Progenitor cell of endocrine pancreas (in vitro differentiated cells): Measurements from ENCODE around the gene PCP4. TPM values are rescaled to one million over a fixed set of nuclear protein-coding genes. Genes with fewer than 3 reads are reported as not detected.

Source experiments
- DNase-seq: peaks from one replicate; pipeline ENCODE4 v3.0.0; 2021; ENCODE audit warnings: low spot score; ENCODE audit not compliant: unreplicated experiment
- H3K27ac Mint-ChIP-seq: 2 replicates; pipeline ENCODE4 v1.8.0; 2021; ENCODE audit warnings: mild to moderate bottlenecking, moderate library complexity, mixed read lengths
- H3K27me3 Mint-ChIP-seq: 2 replicates; pipeline ENCODE4 v1.8.0; 2021; ENCODE audit warnings: mixed read lengths
- H3K36me3 Mint-ChIP-seq: 2 replicates; pipeline ENCODE4 v1.8.0; 2022; ENCODE audit warnings: mixed read lengths; ENCODE audit not compliant: insufficient read depth
- H3K4me1 Mint-ChIP-seq: 2 replicates; pipeline ENCODE4 v1.8.0; 2021; ENCODE audit warnings: low read depth, mixed read lengths
- H3K4me3 Mint-ChIP-seq: 2 replicates; pipeline ENCODE4 v1.8.0; 2021; ENCODE audit warnings: low read depth, mild to moderate bottlenecking, moderate library complexity, mixed read lengths
- H3K9me3 Mint-ChIP-seq: 2 replicates; pipeline ENCODE4 v1.8.0; 2021; ENCODE audit warnings: low read depth, mixed read lengths
- CTCF ChIP-seq: fragments of 200-600 bp; sonication (generic); IDR thresholded peaks from one replicate; pipeline ENCODE4 v1.5.0; 2021; ENCODE audit warnings: antibody characterized with exemption, mild to moderate bottlenecking; ENCODE audit not compliant: unreplicated experiment
- total RNA-seq: library from RNA; stranded (reverse); gene quantifications from 2 replicates; pipeline ENCODE4 v1.2.1, GENCODE V29; 2021

The PCP4 gene
- total RNA-seq, 1 donor from 2014 or later: 2.0 TPM

GRCh38 chr21:39934895-39935294 lies 67.7 kb downstream of the PCP4 start:
- DNase-seq: no peak
- peaks cover 3% of the 10 kb centered on the region for H3K4me1 Mint-ChIP-seq
- no peak overlapping the region for H3K4me3 Mint-ChIP-seq
- H3K9me3 Mint-ChIP-seq: peaks cover 4% of the 10 kb centered on the region
- H3K27me3 Mint-ChIP-seq: peaks cover 23% of the 10 kb centered on the region
- TF ChIP-seq CTCF: no peak
- no peaks in the 10 kb centered on the region for H3K36me3 Mint-ChIP-seq
- no peak overlapping the region for H3K27ac Mint-ChIP-seq

- peaks cover 3% of the 10 kb centered on the region for H3K4me1 Mint-ChIP-seq
- H3K36me3 Mint-ChIP-seq: no peaks in the 10 kb centered on the region
- no peak overlapping the region for H3K4me3 Mint-ChIP-seq
- peaks cover 22% of the 10 kb centered on the region for H3K27me3 Mint-ChIP-seq
- no peak for DNase-seq
- H3K27ac Mint-ChIP-seq: no peak overlapping the region
- no peak for TF ChIP-seq CTCF
- peaks cover 4% of the 10 kb centered on the region for H3K9me3 Mint-ChIP-seq
These were observed 68.5 kb downstream of the PCP4 start for GRCh38 chr21:39935716-39936115.

GRCh38 chr21:39938086-39938625 lies 70.9 kb downstream of the PCP4 start:
- TF ChIP-seq CTCF: no peak

GRCh38 chr21:39946199-39946598 lies 79.0 kb downstream of the PCP4 start:
- TF ChIP-seq CTCF: no peak
- Mint-ChIP-seq H3K4me1 (peaks cover 4% of the 10 kb centered on the region), H3K27me3 (peaks cover 19% of the 10 kb centered on the region), H3K27ac (no peak overlapping the region), H3K4me3 (no peak overlapping the region), H3K36me3 (no peaks in the 10 kb centered on the region), H3K9me3 (peaks cover 4% of the 10 kb centered on the region)
- no peak for DNase-seq

More at GRCh38 chr21:39938086-39938625, 70.9 kb downstream of the PCP4 start:
- Mint-ChIP-seq H3K4me1 (peaks cover 3% of the 10 kb centered on the region), H3K4me3 (no peak overlapping the region), H3K36me3 (no peaks in the 10 kb centered on the region), H3K27me3 (peaks cover 18% of the 10 kb centered on the region), H3K9me3 (peaks cover 4% of the 10 kb centered on the region), H3K27ac (no peak overlapping the region)
- no peak for DNase-seq

- Mint-ChIP-seq H3K4me1 (peaks cover 6% of the 10 kb centered on the region), H3K27me3 (peaks cover 27% of the 10 kb centered on the region), H3K27ac (no peak overlapping the region), H3K36me3 (no peaks in the 10 kb centered on the region), H3K9me3 (peaks cover 4% of the 10 kb centered on the region), H3K4me3 (no peak overlapping the region)
- DNase-seq: no peak
- TF ChIP-seq CTCF: no peak
These were observed 79.8 kb downstream of the PCP4 start for GRCh38 chr21:39947031-39947430.
